ENCODE measurements around the gene LRP1. TPM values are rescaled to one million over a fixed set of nuclear protein-coding genes. Genes with fewer than 3 reads are reported as not detected.

LRP1 gene
- total and polyA plus RNA-seq, 2 of the 13 experiments (the other 11 are each of a cell fraction or from before 2014, with no cell fraction given): 14.7 to 30.8 TPM

DNA sequence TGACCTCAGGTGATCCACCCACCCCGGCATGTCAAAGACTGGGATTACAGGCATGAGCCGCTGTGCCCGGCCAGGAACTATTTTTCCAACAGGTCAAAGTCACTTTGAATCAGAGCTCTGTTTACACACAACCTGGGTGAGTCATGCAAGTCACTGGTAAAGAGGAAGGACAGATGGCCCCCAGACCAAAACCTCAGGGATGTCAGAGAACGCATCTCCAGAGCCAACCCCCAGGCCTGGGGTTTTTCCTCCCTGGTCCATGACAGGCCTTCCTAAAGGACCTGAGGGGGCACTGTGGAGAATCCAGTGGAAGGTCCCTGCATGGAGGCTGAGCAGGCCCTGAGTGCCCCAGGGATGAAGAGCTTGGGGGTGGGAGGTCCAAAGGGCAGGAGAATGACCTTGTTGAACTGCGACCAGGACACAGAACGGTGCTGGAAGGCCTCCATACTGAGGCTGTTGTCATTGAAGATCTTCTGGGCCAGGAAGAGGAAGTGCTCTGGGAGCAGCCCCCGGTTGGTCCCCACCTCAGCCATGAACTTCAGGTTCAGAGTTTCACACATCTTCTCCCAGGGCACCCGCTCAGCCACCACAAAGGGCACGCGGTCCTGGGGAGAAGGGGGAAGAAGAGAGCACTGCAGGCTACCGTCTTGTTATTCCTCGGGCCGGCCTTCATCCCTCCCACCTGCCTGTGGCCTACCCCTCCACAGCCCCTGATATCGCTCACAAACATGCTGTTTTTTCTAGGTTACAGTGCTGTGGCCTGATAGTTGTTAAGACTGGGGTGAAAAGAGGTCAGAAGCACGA, 26.2 kb upstream of the LRP1 start (continued):
- TF ChIP-seq ZNF251 (CRISPR knock-in tag; IDR thresholded peaks at IDR 0.05) (no peak), ZNF660 (CRISPR knock-in tag; IDR thresholded peaks at IDR 0.05; ENCODE audit: borderline replicate concordance, low read depth) (no peak), NCOA1 (CRISPR knock-in tag; IDR thresholded peaks at IDR 0.05) (peak; percentile 89; the same call in 1 of the 2 replicates), PHB2 (IDR thresholded peaks at IDR 0.05; ENCODE audit: partially characterized antibody) (no peak), GZF1 (CRISPR knock-in tag; IDR thresholded peaks at IDR 0.05) (no peak), ZNF136 (CRISPR knock-in tag; IDR thresholded peaks at IDR 0.05; ENCODE audit: low read depth) (no peak), TCF12 (IDR thresholded peaks at IDR 0.05) (no peak), TCF12 (CRISPR knock-in tag; IDR thresholded peaks at IDR 0.05) (peak; percentile 93), ZMYM3 (CRISPR knock-in tag; IDR thresholded peaks at IDR 0.05) (peak; percentile 79), ZNF343 (CRISPR knock-in tag; IDR thresholded peaks at IDR 0.05) (no peak), ZBTB20 (CRISPR knock-in tag; IDR thresholded peaks at IDR 0.05; ENCODE audit: borderline replicate concordance, low read depth) (0 out of 2 replicates have a peak, but pooled peaks have one; percentile 47), MIER2 (CRISPR knock-in tag; IDR thresholded peaks at IDR 0.05) (0 out of 2 replicates have a peak, but pooled peaks have one; percentile 42), ZNF674 (CRISPR knock-in tag; IDR thresholded peaks at IDR 0.05; ENCODE audit: low read depth) (no peak), CCDC6 (CRISPR knock-in tag; IDR thresholded peaks at IDR 0.05) (peak; percentile 81; the same call in 1 of the 2 replicates), TGIF2 (CRISPR knock-in tag; IDR thresholded peaks at IDR 0.05) (no peak), ZBTB7A (CRISPR knock-in tag; IDR thresholded peaks at IDR 0.05) (0 out of 2 replicates have a peak, but pooled peaks have one; percentile 50), MIXL1 (CRISPR knock-in tag; IDR thresholded peaks at IDR 0.05) (0 out of 2 replicates have a peak, but pooled peaks have one; percentile 13), ZNF33B (CRISPR knock-in tag; IDR thresholded peaks at IDR 0.05) (peak; percentile 63; the same call in 1 of the 2 replicates)
- TF ChIP-seq, protein P1, sequence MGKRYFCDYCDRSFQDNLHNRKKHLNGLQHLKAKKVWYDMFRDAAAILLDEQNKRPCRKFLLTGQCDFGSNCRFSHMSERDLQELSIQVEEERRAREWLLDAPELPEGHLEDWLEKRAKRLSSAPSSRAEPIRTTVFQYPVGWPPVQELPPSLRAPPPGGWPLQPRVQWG (CRISPR knock-in tag; IDR thresholded peaks at IDR 0.05; ENCODE audit: borderline replicate concordance, low read depth): no peak
- TF ChIP-seq, protein P2, sequence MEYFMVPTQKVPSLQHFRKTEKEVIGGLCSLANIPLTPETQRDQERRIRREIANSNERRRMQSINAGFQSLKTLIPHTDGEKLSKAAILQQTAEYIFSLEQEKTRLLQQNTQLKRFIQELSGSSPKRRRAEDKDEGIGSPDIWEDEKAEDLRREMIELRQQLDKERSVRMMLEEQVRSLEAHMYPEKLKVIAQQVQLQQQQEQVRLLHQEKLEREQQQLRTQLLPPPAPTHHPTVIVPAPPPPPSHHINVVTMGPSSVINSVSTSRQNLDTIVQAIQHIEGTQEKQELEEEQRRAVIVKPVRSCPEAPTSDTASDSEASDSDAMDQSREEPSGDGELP (IDR thresholded peaks at IDR 0.05; ENCODE audit: borderline replicate concordance, low read depth): no peak
- TF ChIP-seq, protein P3, sequence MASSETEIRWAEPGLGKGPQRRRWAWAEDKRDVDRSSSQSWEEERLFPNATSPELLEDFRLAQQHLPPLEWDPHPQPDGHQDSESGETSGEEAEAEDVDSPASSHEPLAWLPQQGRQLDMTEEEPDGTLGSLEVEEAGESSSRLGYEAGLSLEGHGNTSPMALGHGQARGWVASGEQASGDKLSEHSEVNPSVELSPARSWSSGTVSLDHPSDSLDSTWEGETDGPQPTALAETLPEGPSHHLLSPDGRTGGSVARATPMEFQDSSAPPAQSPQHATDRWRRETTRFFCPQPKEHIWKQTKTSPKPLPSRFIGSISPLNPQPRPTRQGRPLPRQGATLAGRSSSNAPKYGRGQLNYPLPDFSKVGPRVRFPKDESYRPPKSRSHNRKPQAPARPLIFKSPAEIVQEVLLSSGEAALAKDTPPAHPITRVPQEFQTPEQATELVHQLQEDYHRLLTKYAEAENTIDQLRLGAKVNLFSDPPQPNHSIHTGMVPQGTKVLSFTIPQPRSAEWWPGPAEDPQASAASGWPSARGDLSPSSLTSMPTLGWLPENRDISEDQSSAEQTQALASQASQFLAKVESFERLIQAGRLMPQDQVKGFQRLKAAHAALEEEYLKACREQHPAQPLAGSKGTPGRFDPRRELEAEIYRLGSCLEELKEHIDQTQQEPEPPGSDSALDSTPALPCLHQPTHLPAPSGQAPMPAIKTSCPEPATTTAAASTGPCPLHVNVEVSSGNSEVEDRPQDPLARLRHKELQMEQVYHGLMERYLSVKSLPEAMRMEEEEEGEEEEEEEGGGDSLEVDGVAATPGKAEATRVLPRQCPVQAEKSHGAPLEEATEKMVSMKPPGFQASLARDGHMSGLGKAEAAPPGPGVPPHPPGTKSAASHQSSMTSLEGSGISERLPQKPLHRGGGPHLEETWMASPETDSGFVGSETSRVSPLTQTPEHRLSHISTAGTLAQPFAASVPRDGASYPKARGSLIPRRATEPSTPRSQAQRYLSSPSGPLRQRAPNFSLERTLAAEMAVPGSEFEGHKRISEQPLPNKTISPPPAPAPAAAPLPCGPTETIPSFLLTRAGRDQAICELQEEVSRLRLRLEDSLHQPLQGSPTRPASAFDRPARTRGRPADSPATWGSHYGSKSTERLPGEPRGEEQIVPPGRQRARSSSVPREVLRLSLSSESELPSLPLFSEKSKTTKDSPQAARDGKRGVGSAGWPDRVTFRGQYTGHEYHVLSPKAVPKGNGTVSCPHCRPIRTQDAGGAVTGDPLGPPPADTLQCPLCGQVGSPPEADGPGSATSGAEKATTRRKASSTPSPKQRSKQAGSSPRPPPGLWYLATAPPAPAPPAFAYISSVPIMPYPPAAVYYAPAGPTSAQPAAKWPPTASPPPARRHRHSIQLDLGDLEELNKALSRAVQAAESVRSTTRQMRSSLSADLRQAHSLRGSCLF (CRISPR knock-in tag; IDR thresholded peaks at IDR 0.05; ENCODE audit: borderline replicate concordance): no peak
- TF ChIP-seq, protein P4, sequence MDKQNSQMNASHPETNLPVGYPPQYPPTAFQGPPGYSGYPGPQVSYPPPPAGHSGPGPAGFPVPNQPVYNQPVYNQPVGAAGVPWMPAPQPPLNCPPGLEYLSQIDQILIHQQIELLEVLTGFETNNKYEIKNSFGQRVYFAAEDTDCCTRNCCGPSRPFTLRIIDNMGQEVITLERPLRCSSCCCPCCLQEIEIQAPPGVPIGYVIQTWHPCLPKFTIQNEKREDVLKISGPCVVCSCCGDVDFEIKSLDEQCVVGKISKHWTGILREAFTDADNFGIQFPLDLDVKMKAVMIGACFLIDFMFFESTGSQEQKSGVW (CRISPR knock-in tag; IDR thresholded peaks at IDR 0.05; ENCODE audit: borderline replicate concordance): no peak

Measured in HepG2 (cell line).